IMR-90 (cell line): Measurements from ENCODE around the gene PLXNA4.

Source experiments
- CEBPB ChIP-seq: IDR thresholded peaks from 2 replicates; pipeline ENCODE4 v1.6.1; 2012; ENCODE audit warnings: low read depth, low read length, improper control_type of control experiment
- TF ChIP-seq, protein P1 (sequence below): fragments of 150-350 bp; IDR thresholded peaks from 2 replicates; pipeline ENCODE4 v1.6.1; 2016; ENCODE audit warnings: low read depth, mild to moderate bottlenecking, low read length, moderate library complexity, borderline replicate concordance
- TF ChIP-seq, protein P2 (sequence below): conservative IDR thresholded peaks from 2 replicates; pipeline ENCODE4 v1.5.1; 2012; ENCODE audit warnings: mild to moderate bottlenecking, low read depth, low read length, improper control_type of control experiment

DNA sequence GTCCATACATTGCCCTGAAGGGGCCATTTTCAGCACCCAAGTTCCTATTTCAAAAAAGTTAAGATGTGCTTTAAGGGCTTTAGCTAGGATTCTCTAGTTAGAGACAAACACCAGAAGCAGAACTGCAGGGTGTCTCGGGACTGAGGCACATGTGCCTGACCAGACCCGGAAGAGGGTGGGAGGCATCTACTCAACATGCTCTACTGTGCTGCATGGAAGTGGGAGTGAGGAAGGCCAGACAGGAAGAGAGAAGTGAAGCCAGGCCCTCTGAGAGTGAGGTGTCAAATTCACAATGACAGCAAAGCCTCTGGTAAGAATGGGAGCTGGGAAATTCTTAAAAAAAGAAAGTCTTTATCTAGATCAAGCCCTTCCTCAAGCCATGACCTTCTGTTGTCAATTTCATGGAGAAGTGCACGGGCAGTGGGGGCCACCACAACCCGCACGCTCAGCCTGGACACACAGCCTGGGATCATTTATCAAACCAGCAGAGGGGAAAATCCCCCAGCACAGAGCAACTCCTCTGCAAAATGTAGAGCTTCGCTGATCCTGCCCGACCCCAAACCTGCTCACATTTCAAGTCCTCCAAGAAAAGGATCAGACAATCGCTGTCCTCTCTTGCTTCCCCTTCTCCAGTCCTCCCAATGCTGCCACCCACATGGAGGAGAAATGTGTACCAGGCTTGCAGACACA lies 38.7 kb downstream of the PLXNA4 start:
- TF ChIP-seq, protein P1, sequence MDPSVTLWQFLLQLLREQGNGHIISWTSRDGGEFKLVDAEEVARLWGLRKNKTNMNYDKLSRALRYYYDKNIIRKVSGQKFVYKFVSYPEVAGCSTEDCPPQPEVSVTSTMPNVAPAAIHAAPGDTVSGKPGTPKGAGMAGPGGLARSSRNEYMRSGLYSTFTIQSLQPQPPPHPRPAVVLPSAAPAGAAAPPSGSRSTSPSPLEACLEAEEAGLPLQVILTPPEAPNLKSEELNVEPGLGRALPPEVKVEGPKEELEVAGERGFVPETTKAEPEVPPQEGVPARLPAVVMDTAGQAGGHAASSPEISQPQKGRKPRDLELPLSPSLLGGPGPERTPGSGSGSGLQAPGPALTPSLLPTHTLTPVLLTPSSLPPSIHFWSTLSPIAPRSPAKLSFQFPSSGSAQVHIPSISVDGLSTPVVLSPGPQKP: no peak
- TF ChIP-seq CEBPB: no peak
- TF ChIP-seq, protein P2, sequence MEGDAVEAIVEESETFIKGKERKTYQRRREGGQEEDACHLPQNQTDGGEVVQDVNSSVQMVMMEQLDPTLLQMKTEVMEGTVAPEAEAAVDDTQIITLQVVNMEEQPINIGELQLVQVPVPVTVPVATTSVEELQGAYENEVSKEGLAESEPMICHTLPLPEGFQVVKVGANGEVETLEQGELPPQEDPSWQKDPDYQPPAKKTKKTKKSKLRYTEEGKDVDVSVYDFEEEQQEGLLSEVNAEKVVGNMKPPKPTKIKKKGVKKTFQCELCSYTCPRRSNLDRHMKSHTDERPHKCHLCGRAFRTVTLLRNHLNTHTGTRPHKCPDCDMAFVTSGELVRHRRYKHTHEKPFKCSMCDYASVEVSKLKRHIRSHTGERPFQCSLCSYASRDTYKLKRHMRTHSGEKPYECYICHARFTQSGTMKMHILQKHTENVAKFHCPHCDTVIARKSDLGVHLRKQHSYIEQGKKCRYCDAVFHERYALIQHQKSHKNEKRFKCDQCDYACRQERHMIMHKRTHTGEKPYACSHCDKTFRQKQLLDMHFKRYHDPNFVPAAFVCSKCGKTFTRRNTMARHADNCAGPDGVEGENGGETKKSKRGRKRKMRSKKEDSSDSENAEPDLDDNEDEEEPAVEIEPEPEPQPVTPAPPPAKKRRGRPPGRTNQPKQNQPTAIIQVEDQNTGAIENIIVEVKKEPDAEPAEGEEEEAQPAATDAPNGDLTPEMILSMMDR: no peak
